Ectodermal cell (in vitro differentiated cells): Measurements from ENCODE around the gene GATA5.

ENCODE experiments used
- H3K27ac ChIP-seq: 2 replicates; pipeline ENCODE4 v1.7.0; 2013; ENCODE audit warnings: mild to moderate bottlenecking, low read depth, low read length; ENCODE audit not compliant: insufficient read depth, poor library complexity, severe bottlenecking
- H3K27me3 ChIP-seq: 2 replicates; pipeline ENCODE4 v1.7.0; 2013; ENCODE audit warnings: mild to moderate bottlenecking, low read length; ENCODE audit not compliant: insufficient read depth, control insufficient read depth, poor library complexity, severe bottlenecking
- H3K36me3 ChIP-seq: one replicate; pipeline ENCODE4 v1.7.0; 2013; ENCODE audit warnings: low read length; ENCODE audit not compliant: control insufficient read depth, insufficient read depth
- H3K4me1 ChIP-seq: one replicate; pipeline ENCODE4 v1.7.0; 2013; ENCODE audit warnings: low read length; ENCODE audit not compliant: control insufficient read depth, insufficient read depth
- H3K4me3 ChIP-seq: 2 replicates; pipeline ENCODE4 v1.7.0; 2013; ENCODE audit warnings: low read depth, low read length, control low read depth; ENCODE audit not compliant: insufficient read depth
- H3K9me3 ChIP-seq: 2 replicates; pipeline ENCODE4 v1.7.0; 2013; ENCODE audit warnings: mild to moderate bottlenecking, low read length, moderate library complexity; ENCODE audit not compliant: control insufficient read depth
- WGBS, 2 experiments: methylation state at CpG; one replicate each; pipeline ENCODE4 v1.1.7; 2013; ENCODE audit warnings: missing lambda C conversion rate in 2 of 2; 5-methylcytosine and 5-hydroxymethylcytosine counted together

Gene GATA5

GRCh38 chr20:62506087-62506486, 30.3 kb upstream of the GATA5 start:
- Histone ChIP-seq H3K4me3 (no peak overlapping the region), H3K27ac (no peak overlapping the region), H3K27me3 (no peaks in the 10 kb centered on the region), H3K36me3 (no peaks in the 10 kb centered on the region), H3K9me3 (no peaks in the 10 kb centered on the region), H3K4me1 (no peaks in the 10 kb centered on the region)
- 87 to 89% methylated on average over 7 to 9 of the region's 9 CpGs for WGBS, 2 experiments

GRCh38 chr20:62505337-62506045, 29.7 kb upstream of the GATA5 start:
- Histone ChIP-seq H3K4me1 (no peaks in the 10 kb centered on the region), H3K4me3 (no peak overlapping the region), H3K27me3 (no peaks in the 10 kb centered on the region), H3K9me3 (no peaks in the 10 kb centered on the region), H3K27ac (no peak overlapping the region), H3K36me3 (no peaks in the 10 kb centered on the region)
- WGBS, 2 experiments: 91% methylated on average over 24 of the region's 24 CpGs

GRCh38 chr20:62504323-62504722, 28.5 kb upstream of the GATA5 start:
- peaks cover 6% of the 10 kb centered on the region for H3K27me3 ChIP-seq
- H3K27ac ChIP-seq: no peak overlapping the region
- WGBS, 2 experiments: 94 to 95% methylated on average over 4 of the region's 4 CpGs
- H3K4me3 ChIP-seq: no peak overlapping the region
- no peaks in the 10 kb centered on the region for H3K4me1 ChIP-seq
- no peaks in the 10 kb centered on the region for H3K36me3 ChIP-seq
- H3K9me3 ChIP-seq: no peaks in the 10 kb centered on the region

GRCh38 chr20:62503401-62504178, 27.8 kb upstream of the GATA5 start:
- H3K36me3 ChIP-seq: no peaks in the 10 kb centered on the region
- peaks cover 9% of the 10 kb centered on the region for H3K27me3 ChIP-seq
- no peak overlapping the region for H3K4me3 ChIP-seq
- no peaks in the 10 kb centered on the region for H3K9me3 ChIP-seq
- no peak overlapping the region for H3K27ac ChIP-seq
- 78 to 79% methylated on average over 18 of the region's 18 CpGs for WGBS, 2 experiments
- no peaks in the 10 kb centered on the region for H3K4me1 ChIP-seq

- Histone ChIP-seq H3K4me3 (no peak overlapping the region), H3K9me3 (no peaks in the 10 kb centered on the region), H3K4me1 (no peaks in the 10 kb centered on the region), H3K36me3 (no peaks in the 10 kb centered on the region), H3K27ac (no peak overlapping the region), H3K27me3 (peaks cover 9% of the 10 kb centered on the region)
- WGBS, 2 experiments: 90 to 92% methylated on average over 16 of the region's 16 CpGs
Observed at GRCh38 chr20:62502496-62503095, 26.8 kb upstream of the GATA5 start.

- Histone ChIP-seq H3K9me3 (no peaks in the 10 kb centered on the region), H3K36me3 (no peaks in the 10 kb centered on the region), H3K4me3 (no peak overlapping the region), H3K27ac (no peak overlapping the region), H3K27me3 (peaks cover 10% of the 10 kb centered on the region), H3K4me1 (no peaks in the 10 kb centered on the region)
- 91 to 92% methylated on average over 13 of the region's 13 CpGs for WGBS, 2 experiments
Observed at GRCh38 chr20:62501801-62502495, 26.2 kb upstream of the GATA5 start.

- no peak overlapping the region for H3K27ac ChIP-seq
- H3K9me3 ChIP-seq: no peaks in the 10 kb centered on the region
- no peaks in the 10 kb centered on the region for H3K4me1 ChIP-seq
- H3K4me3 ChIP-seq: no peak overlapping the region
- peaks cover 15% of the 10 kb centered on the region for H3K27me3 ChIP-seq
- no peaks in the 10 kb centered on the region for H3K36me3 ChIP-seq
- WGBS, 2 experiments: 35 to 36% methylated on average over 26 of the region's 26 CpGs
Observed at GRCh38 chr20:62500237-62500864, 24.6 kb upstream of the GATA5 start.

GRCh38 chr20:62499758-62500236, 24.0 kb upstream of the GATA5 start:
- Histone ChIP-seq H3K27me3 (peaks cover 15% of the 10 kb centered on the region), H3K27ac (no peak overlapping the region), H3K4me1 (no peaks in the 10 kb centered on the region), H3K9me3 (no peaks in the 10 kb centered on the region), H3K36me3 (no peaks in the 10 kb centered on the region), H3K4me3 (no peak overlapping the region)
- 73 to 76% methylated on average over 21 of the region's 21 CpGs for WGBS, 2 experiments

- peaks cover 15% of the 10 kb centered on the region for H3K27me3 ChIP-seq
- no peaks in the 10 kb centered on the region for H3K9me3 ChIP-seq
- WGBS, 2 experiments: 89 to 94% methylated on average over 6 of the region's 6 CpGs
- no peaks in the 10 kb centered on the region for H3K36me3 ChIP-seq
- no peak overlapping the region for H3K4me3 ChIP-seq
- H3K27ac ChIP-seq: no peak overlapping the region
- no peaks in the 10 kb centered on the region for H3K4me1 ChIP-seq
Observed at GRCh38 chr20:62498874-62499273, 23.1 kb upstream of the GATA5 start.
